KOPT-K1 (cell line): ENCODE data around the gene CDK4.

Experiments used
- H3K27ac ChIP-seq: fragments of 200-600 bp; sonication (generic); 2 replicates; pipeline ENCODE4 v1.5.1; 2016; ENCODE audit warnings: antibody characterized with exemption, mild to moderate bottlenecking, low read depth, low read length; ENCODE audit not compliant: poor library complexity, severe bottlenecking
- H3K36me3 ChIP-seq: fragments of 200-600 bp; sonication (generic); 2 replicates; pipeline ENCODE4 v1.5.1; 2017; ENCODE audit warnings: antibody characterized with exemption, mild to moderate bottlenecking, low read length, moderate library complexity; ENCODE audit not compliant: insufficient read depth
- H3K9me3 ChIP-seq: fragments of 200-600 bp; sonication (generic); 2 replicates; pipeline ENCODE4 v1.5.1; 2017; ENCODE audit warnings: antibody characterized with exemption, low read length, mild to moderate bottlenecking; ENCODE audit not compliant: insufficient read depth, poor library complexity, severe bottlenecking

The CDK4 gene

GRCh38 chr12:57765698-57766463 is 13.8 kb upstream of the CDK4 start:
- Histone ChIP-seq H3K27ac (no peak overlapping the region), H3K36me3 (peaks cover 61% of the 10 kb centered on the region), H3K9me3 (no peaks in the 10 kb centered on the region)

DNA sequence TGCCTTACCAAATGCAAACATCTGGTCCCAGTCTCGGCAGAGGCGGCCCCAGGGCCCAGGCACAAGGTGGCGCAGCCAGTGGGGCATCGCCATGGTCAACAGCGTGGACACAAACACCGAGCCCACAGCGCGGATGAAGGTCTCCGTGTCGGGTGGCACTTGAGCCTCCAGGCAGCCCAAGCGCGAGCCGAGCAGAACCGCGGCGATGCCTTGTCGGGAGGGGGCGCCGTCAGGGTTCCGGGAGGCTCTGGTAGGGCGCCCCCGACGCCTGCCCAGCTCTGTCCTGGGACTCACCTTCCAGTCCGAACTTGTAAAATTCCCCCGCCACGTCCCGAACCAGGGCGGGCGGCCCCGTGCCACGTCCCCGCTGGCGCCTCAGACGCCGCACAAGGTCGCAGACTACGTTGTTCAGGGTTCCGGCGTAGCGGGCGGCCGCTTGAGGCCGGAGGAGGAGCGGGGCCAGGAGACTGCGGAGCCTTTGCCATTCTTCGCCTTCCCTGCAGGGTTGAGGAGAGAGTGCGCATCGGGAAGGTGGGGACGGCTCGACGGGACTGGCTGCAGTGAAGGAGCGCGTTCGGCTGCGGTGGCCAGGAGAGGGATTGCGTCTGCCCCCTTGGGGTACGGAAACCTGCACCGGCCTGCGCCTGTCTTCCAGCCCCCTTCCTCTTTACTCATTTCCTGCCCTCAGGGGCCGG is 13.0 kb upstream of the CDK4 start:
- peaks cover 61% of the 10 kb centered on the region for H3K36me3 ChIP-seq
- H3K9me3 ChIP-seq: no peaks in the 10 kb centered on the region
- H3K27ac ChIP-seq: no peak overlapping the region

DNA sequence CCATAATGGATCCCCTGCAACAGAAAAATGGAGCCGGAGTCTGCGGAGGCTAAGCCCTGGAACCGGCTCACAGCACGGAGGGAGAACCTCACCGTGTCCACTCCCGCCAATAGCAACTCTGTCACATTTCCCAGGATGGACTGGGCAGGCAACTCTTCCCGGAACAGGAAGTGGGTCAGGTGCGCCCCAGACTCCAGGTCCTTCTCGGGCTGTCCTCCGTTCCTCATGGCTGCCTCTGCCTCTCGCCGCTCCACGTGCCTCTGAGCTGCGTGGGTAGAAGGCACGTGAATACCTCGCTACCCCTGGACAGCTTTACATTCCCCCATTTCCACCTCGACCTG is 12.5 kb upstream of the CDK4 start:
- no peaks in the 10 kb centered on the region for H3K9me3 ChIP-seq
- H3K27ac ChIP-seq: no peak overlapping the region
- peaks cover 61% of the 10 kb centered on the region for H3K36me3 ChIP-seq

GRCh38 chr12:57763881-57764661 is 12.0 kb upstream of the CDK4 start:
- Histone ChIP-seq H3K9me3 (no peaks in the 10 kb centered on the region), H3K36me3 (peaks cover 61% of the 10 kb centered on the region), H3K27ac (no peak overlapping the region)

DNA sequence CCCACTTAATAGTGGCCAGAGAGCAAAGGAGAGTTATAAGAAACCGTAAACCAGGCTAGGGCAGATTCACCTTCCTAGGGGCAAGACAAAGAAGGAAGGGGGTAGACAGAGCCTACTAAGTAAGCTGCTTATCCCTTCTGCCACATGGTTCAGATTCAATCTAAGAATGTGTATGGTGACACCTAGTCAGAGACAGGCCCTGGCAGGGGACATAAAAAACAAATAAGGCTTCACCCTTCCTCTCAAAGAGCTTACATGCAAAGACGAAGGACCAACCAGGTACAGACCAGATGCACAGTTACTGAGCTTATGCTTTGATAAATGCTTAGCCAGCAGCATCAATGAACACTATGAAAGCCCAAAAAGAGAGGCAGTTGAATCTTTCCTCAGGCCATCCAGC is 10.4 kb upstream of the CDK4 start:
- Histone ChIP-seq H3K9me3 (no peaks in the 10 kb centered on the region), H3K27ac (no peak overlapping the region), H3K36me3 (peaks cover 61% of the 10 kb centered on the region)

DNA sequence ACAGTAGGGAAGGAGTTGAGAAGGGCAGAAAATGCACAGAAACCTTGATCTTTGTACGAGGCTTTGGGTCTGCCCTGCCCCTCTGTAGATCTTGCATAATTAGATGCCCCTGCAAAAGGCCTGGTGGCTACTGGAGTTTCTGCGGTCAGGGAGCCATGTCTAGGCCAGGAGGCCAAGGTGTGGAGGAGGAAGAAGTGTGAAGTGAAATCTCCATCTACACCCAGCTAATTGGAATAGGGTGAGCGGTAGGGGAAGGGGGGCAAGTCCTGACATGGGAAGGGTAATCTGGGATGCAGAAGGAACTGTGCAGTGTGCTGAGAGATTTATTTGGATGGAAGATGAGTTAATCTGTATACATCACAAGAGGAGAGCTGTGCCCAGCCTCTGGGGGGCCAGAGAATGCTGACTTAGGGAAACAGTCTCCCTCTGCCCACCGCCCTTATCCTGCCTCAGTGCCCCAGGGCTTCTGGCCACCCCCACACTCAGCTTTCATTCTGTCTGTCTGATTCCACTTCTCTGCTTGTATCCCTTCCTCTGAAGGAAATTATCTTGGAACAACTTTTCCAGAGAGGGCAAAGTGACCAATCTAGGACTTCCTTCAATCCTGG is 9.4 kb upstream of the CDK4 start:
- H3K36me3 ChIP-seq: peaks cover 64% of the 10 kb centered on the region
- no peaks in the 10 kb centered on the region for H3K9me3 ChIP-seq
- H3K27ac ChIP-seq: no peak overlapping the region

- Histone ChIP-seq H3K27ac (no peak overlapping the region), H3K36me3 (peaks cover 64% of the 10 kb centered on the region), H3K9me3 (no peaks in the 10 kb centered on the region)
Measured at GRCh38 chr12:57760347-57760982, 8.4 kb upstream of the CDK4 start.

GRCh38 chr12:57759360-57759980 is 7.4 kb upstream of the CDK4 start:
- H3K27ac ChIP-seq: no peak overlapping the region

GRCh38 chr12:57758552-57759359 is 6.6 kb upstream of the CDK4 start:
- Histone ChIP-seq H3K9me3 (no peaks in the 10 kb centered on the region), H3K36me3 (peaks cover 64% of the 10 kb centered on the region), H3K27ac (no peak overlapping the region)

More at GRCh38 chr12:57759360-57759980, 7.4 kb upstream of the CDK4 start:
- peaks cover 64% of the 10 kb centered on the region for H3K36me3 ChIP-seq
- H3K9me3 ChIP-seq: no peaks in the 10 kb centered on the region

GRCh38 chr12:57757771-57758170 is 5.7 kb upstream of the CDK4 start:
- peaks cover 59% of the 10 kb centered on the region for H3K36me3 ChIP-seq
- no peaks in the 10 kb centered on the region for H3K9me3 ChIP-seq
- H3K27ac ChIP-seq: no peak overlapping the region

DNA sequence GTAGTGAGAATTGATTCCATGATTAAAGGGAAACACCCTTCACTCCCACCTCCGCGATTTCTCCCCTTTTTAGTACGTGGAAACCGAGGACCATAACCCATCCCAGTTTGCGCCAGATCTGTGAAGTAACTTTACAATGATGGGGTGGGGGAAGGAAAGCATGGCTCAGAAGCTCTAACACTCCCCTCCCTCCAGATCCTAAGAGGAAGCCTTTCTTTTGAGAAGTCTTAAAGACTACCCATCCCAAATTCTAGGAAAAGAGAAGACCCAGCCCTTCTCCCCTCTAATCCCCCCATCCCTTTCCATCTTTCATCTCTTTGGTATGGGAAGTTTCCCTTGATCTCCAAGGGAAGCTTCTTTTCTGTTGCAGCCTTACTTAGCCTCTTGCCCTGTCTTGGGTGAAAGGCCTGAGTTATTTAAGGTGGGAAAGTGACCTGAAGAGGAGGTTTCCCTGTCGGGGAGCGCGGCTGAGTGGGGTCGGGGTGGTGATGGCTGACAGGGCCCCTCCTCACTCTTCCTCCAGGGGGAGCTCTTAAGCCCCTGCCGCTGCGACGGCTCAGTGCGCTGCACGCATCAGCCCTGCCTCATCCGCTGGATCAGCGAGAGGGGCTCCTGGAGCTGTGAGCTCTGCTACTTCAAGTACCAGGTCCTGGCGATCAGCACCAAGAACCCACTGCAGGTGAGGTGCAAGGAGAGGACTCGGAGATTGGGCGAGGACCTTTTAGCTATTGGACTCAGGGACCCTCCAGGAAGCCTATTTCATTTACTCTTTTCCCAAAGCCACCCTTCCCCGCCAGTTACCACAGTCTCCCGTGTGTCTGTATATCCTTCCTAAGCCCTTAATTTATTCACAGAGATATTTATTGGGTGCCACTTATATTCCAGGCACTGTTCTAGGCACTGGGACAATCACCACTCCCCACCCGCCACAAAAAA is 4.6 kb upstream of the CDK4 start:
- H3K36me3 ChIP-seq: peaks cover 49% of the 10 kb centered on the region
- H3K27ac ChIP-seq: peak overlapping the region; percentile 45
- H3K9me3 ChIP-seq: no peaks in the 10 kb centered on the region

GRCh38 chr12:57755454-57756372 is 3.6 kb upstream of the CDK4 start:
- Histone ChIP-seq H3K9me3 (no peaks in the 10 kb centered on the region), H3K27ac (peak overlapping the region; percentile 45), H3K36me3 (peaks cover 43% of the 10 kb centered on the region)
